GM11168 (cell line): ENCODE measurements around the gene SP140.

Experiments used
- in situ Hi-C: fragments of 300-500 bp; cut with MboI; formaldehyde crosslinking; loops from one replicate; pipeline ENCODE4 v1.12.0; 2022; ENCODE audit warnings: low sequenced_read_pairs; ENCODE audit not compliant: unreplicated experiment

SP140 gene

DNA sequence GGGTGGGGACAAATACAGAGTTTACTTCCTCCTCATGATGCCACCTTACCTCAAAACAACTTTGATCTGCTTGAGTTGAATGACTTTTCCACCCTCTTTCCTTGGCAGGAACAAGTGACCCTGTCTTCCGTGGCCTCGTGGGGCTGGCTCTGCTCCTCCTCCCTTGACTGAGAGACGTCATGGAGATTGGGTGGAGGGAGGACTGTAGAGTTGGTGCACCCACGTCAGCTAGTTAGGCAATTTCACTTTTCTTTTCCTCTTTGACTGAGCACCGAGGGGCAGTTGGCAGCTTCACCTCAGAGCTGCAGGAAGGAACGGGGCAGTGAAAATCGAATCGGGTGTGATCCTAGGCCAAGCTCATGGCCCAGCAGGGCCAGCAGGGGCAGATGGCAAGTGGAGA, at the start of gene SP140:
SP140 (plus strand) TSS at position 251 of the 400 bp plus-strand sequence; CDS start at position 360, 109 bp downstream.
- in situ Hi-C loops, result no loop called here

DNA sequence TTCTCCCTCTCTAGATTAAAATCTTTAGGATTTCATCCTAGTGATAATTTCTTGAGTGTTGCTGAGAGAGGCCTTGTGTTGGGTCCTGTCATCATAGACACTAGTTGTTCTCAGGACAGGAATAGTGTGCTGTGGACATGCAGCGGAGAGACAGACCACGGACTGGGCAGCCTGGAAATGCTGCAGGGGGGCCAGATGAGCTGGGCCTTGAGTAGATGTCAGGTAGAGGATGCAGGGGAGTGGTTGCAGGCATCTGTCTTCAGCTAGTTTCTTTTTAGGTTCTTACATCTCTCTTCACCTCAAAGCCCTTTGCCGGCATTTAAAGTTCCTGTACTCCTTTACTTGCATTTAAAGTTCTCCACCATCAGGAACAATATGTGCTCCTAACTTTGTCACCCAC, 48.5 kb upstream of the SP140 start:
- in situ Hi-C loops, result no loop called here

DNA sequence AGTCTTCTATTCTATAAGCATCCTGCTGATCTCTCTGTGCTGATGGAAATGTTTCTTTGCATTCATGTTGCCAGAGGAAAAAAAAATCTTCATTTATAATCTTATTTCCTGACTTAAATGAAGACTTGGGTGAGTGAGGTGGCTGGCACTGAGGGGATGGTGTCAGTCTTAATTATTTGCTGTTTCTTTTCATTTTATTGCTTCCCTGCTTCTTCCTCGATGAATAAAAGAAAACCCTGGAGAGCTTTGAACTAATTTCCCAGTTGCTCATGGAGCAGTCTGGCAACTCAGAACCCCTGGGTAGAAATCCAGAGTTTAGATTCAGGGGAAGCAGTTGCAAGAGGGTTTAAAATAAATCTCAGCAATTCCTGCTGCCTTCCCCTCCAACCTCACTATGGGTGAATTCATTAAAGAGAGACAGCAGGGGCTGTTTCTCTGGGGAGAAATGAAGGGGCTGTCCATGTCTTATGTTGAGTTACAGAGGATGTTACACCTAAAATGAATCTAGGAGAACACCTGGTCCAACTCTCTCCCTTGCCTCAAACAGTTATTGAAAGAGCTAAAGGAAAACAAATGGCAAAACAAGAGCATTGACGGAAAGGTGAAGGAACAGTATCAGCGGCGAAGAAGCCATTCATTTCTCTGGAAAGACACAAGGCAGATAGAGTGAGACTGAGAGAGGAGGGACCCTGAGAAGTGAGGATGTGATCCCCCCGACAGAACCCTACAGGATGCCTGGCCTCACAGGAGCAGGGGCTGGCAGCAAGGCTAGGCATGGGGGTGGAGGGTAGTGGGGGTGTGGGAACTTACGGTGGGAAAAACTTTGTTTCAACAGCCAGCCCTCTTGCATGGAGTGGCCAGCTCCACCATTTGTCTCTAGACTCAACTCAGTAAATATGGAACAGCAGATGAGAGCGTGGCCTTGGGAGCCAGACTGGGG, 46.7 kb upstream of the SP140 start:
- in situ Hi-C loops, result no loop called here

- in situ Hi-C loops, result no loop called here
These were observed 45.6 kb upstream of the SP140 start for GRCh38 chr2:230179907-230180306.

DNA sequence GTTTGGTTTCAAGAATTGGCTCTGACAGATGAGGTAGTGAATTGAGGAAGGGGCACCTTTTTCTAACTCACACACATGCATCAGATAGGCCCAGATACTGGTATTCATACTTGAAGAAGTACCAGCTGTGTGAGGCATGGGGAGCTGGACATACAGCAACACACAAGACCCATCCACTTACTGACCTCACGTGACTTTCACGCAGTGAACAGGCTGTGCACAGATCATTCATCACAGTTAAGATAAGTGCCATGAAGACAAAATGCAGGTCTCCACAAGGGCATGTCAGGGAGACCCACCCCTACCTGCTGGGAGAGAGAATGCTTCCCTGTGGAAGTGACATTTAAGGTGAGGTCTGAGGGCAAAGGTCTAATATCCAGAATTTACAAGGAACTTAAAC, 44.3 kb upstream of the SP140 start:
- in situ Hi-C loops, result no loop called here

DNA sequence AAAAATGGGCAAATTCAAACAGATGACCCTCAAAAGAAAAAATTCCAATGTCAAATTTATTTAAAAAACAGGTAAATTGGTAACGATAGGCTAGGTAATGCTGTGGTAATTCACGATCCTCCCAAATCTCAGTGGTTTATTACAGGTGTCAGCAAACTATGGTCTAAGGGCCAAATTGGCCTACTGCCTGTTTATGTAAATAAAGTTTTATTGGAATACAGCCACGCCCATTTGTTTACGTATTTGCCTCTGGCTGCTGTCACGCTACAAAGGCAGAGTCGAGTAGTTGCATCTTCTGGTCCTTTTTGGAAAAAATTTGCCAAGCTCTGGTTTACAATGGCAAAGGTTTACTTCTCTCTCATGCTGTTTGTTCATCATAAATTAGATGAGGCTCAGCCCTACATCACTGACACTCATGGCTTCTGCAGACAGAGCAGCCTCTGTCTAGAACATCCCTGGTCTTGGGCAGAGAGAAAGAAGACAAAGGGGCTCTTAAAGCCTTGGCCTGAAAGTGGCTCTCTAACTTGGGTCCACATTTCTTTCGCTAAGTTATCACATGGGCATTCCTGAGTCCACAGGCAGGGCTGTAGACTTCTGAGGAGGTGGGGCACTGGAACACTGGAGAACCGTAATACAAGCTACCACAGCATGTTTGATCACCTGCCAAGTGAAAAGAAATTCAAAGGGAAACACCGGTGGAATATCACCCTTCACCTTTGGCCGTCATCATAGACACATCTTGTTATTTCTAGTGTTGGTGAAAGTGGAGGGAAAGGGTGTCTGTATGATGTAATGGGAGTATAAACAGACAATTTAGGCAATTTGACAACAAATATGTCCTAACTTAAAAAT, 40.6 kb upstream of the SP140 start:
- in situ Hi-C loops, result no loop called here

- in situ Hi-C loops, result no loop called here
These were observed 23.0 kb upstream of the SP140 start for GRCh38 chr2:230202430-230203109.

DNA sequence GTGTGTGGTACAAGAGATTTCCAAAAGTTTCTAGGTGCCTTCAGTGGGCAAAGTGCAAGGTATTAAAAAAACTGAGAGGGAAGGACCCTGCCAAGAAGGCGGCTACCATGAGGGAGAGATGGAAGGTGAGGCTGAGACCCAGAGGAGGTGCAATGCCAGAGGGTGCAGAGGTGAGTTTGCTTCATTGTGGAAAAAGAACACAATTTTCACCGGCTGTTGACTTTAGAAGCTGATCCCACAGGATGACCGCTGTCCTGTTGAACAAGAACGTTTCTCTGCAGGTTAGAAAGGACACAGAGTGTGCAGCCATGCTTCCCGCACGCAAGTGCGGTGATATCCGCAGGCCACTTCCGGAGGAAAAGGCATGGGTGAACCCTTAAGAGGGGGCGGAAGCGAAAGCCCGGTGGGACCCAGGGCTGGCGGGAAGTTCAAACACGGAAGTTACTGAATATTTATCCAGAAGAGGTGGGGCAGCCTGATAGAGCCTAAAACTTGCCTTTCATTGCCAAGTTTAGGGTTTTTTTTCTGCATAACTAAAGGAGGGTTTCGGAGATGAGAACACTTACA, 22.3 kb upstream of the SP140 start:
- in situ Hi-C loops, result no loop called here

DNA sequence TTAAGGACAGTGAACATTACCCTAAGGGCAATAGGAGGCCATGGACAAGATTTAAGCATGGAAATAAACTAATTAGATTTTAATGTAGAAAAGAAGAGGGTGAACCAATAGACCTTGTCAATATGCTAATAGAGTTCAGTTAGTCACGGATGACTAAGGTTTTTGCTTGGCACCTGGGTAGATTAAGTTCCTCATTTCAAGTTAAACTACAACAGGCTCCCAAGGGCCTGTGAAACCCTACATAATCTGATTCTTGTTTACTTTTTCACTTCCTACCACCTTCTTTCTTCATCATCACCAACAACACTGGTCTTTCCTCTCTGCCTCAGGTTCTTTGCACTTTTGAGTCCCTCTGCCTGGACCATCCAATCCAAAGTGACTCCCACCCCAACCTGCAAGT, 20.5 kb upstream of the SP140 start:
- in situ Hi-C loops, result no loop called here

DNA sequence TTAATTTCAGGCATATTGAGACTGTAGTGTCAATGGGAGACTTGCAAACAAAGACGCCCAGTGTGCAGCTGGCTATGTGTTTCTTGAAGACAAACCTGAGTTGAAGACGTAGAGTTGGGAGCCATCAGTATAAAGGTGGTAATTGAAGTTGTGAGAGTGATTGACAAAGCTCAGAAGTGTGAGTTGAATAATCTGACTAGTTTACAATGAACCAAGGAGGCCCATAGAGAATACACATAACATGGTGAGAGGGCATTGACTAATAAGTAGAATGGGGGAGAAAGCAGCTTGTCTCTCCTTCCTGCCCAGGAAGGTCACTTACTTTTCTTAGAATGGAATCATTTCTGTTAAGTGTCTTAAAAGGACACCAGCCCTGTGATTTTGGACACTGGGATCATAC, 19.8 kb upstream of the SP140 start:
- in situ Hi-C loops, result no loop called here

- in situ Hi-C loops, result no loop called here
These were observed 17.0 kb upstream of the SP140 start for GRCh38 chr2:230208576-230208975.

GRCh38 chr2:230209422-230210051, 16.0 kb upstream of the SP140 start:
- in situ Hi-C loops, result loop anchor here (10.0 kb wide), 1 partner anchor 395 kb away; no protein-coding TSS in a partner anchor

DNA sequence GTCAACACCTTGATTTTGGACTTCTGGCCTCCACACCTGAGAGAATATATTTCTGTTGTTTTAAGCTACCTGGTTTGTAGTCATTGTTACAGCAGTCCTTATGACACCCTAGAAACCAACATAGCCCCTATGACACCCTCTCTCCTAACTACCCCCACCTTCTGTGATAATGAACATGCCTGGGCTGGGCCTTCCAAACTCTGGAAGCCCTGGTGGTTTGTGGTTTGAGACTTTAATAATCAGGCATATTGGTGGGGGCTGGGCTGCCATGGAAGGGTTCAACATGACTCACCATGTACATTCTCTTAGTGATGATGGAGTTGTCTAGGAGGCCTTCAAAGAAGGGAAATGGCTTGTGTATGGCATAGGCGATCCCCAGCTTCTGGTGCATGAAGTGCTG, 9.0 kb upstream of the SP140 start:
- in situ Hi-C loops, result loop anchor here (10.0 kb wide), 1 partner anchor 388 kb away; no protein-coding TSS in a partner anchor

DNA sequence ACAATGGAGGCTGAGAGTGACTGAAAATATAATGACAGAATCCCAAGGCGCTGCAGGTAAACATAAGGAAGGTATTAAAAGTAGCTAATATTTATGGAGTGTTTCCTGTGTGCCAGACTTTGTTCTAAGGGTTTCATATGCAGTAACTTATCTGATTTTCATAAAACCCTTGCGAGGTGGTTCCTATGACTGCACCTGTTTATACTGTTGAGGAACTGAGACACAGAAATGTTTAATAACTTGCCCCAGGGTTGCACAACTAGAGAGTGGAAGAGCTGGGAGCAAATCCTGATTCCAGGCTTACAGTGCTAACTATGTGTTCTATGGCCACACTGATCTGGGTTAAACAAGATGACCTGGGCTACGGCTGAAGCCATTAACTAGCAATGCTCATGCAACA, 8.1 kb upstream of the SP140 start:
- in situ Hi-C loops, result loop anchor here (10.0 kb wide), 1 partner anchor 387 kb away; no protein-coding TSS in a partner anchor

DNA sequence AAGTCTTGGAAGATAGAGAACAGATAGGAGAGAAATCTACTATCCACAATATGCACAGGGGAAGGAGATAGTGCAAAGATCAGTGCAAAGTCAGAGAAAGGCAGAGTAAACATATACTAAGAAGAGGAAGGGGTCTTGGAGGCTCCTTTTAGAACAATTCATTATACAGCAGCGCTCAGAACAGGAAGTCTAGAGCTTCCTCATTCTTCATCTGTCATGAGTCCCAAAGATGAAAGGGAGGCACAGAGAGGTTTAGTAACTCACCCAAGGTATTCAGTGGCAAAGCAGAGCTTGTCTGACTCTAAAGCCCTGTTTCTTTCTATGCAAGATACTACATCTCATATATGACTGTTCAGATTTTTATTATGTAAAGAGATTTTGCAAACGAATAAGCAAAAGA, 7.1 kb upstream of the SP140 start:
- in situ Hi-C loops, result loop anchor here (10.0 kb wide), 1 partner anchor 386 kb away; no protein-coding TSS in a partner anchor

- in situ Hi-C loops, result loop anchor here (10.0 kb wide), 1 partner anchor 385 kb away; no protein-coding TSS in a partner anchor
These were observed 5.9 kb upstream of the SP140 start, which contains the start of gene SP110 for GRCh38 chr2:230219419-230220331. SP110 (minus strand) TSS chr2:230219984; CDS start chr2:230216927, 3,057 bp downstream.

- in situ Hi-C loops, result no loop called here
These were observed 5.1 kb upstream of the SP140 start for GRCh38 chr2:230220347-230220969.

DNA sequence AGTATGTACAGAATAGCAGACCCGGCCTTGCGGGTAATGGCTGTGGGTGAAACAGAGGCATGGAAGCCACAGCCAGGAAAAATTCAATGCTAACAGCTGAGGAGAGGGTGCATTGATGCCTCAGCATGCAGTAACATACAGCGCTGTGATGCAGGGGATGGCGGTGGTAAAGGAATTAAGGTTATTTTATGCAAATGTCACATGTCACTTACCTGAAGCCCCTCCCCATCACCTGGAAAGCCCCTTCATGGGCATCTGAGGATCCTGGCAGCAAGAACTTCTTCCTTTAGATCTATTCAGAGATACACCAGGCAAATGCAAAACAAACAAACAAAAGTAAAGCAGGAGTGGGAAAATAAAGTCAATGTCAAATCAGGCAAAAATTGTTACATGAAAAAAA, 4.0 kb upstream of the SP140 start:
- in situ Hi-C loops, result no loop called here
